HG03064 (cell line): Measurements from ENCODE around the gene AK2.
A peak's percentile ranks its signal among the peaks of the same experiment; 100 is the strongest.
"Not testable (repeated sequence)": the region's sequence is repeated elsewhere in the genome, so short reads cannot be mapped to it uniquely, and the experiment has no call there.

Experiments used
- ATAC-seq: cut with Tn5 transposase; IDR thresholded peaks from one replicate; pipeline ENCODE4 v1.9.1; 2021; ENCODE audit warnings: low read depth; ENCODE audit not compliant: unreplicated experiment

AK2 gene

DNA sequence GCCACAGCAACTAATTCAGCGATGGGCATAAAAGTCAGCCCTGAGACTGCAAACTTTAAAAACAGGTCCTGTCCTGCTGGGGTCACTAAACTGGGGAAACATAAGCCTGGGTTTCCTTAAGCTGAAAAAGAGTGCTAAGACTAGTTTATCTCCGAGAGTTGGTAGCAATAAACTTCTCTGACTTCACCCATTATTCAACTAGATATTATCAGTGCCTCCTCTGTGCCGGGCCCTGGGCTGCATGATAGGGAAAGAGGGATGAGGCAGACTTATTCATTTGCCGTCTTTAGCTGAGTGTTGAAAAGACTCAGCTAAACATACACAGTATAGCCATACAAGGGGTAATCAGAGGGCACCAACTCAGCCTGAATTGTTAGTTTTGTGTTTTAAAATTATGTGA lies 33.0 kb downstream of the AK2 start:
- no peak for ATAC-seq

DNA sequence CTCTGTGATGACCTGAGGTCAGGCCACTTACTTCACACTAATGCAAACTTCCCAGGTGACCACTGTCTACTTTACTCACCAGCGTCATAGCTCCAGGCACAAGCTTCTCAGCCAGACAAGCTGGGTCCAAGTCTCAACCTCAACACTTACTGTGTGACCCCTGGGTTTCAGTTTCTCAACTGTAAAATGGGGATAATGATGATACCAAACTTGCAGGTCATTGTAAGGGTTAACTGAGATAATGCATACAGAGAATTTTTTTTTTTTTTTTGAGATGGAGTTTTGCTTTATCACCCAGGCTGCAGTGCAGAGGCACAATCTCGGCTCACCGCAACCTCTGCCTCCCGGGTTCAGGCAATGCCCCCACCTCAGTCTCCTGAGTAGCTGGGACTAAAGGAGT lies 34.7 kb downstream of the AK2 start:
- ATAC-seq = no peak

DNA sequence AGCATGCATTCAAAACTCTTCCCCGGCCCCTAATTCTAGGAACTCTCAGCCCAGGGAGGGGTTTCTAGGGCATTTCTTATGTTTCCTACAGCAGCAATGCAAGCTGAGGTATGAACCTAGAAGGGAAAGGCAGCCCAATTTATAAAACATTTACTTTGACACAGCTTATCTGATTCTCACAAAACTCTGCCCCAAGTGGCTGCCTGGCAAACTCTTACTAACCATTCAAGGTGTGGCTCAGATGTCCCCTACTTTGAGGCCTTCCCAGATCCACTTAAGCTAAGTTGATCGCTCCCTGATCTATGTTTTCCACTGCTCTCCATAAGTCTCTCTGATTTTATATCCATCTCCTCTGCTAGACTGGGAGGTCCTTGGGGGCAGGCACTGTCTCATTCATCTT lies 35.4 kb downstream of the AK2 start:
- ATAC-seq = no peak

DNA sequence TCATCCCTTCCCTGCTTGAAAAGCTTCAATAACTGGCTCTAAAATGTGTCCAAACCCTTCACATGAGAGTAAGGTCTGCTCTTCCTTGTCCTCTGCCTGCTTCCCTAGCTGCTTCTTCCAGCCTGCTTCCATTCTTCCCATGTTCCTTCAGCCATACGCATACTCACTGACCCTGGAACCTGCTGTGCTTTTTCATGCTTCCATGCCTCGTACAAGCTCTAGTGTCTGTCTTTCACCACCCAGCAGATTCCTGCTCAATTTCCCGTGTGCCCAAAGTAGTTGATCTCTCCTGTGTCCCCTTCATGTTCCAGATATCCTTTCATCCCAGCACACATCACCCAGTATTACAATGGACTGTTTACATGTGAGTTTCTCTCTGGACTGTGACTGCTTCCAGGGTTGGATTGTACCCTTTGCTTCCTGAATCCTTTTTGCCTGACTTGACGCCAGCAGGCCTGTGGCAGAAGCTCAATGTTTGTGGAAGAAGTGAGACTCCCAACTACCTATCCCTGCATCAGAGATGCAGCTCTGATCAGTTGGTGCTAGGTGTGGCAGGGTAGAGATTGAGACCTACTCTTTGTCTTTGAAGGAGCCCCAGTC lies 36.2 kb downstream of the AK2 start:
- no peak for ATAC-seq

DNA sequence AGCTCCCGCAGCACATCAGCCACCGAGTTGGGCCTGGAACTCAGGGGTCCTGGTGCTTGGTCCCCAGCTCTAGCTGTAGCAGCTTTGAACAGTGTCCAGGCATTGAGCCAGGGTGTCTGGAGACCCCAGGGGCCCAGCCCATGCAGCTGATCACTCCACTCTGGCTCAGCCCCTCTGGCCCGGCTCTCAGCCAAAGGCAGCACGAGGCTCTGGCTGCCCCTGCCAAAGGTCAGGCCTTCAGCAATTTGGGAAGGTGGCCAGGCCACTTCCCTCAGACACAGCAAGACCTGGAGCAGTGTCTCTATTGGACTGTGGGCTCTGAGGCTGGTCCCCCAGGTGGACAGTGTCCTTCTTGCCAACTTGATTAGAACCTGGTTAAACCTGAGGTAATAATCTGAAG lies 37.7 kb downstream of the AK2 start:
- no peak for ATAC-seq

DNA sequence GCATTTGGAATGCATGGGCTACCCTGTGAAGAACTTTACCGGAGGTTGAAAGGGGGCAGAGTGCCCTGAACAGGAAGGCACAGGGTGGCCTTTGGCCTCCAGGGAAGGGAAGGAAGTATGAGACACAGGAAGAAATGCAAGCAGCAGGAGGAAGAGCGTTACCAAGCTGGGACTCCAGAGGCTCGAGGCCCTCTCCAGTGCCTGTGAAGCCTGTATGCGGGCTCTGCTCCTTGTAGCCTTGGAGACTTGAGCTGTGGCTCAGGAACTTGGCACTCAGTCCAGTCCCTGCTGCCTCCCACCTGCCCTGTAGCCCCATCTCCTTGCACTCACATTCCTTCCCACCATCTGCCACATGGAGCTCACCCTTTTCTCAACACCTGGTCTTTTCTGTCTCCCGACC lies 38.6 kb downstream of the AK2 start:
- ATAC-seq = no peak

DNA sequence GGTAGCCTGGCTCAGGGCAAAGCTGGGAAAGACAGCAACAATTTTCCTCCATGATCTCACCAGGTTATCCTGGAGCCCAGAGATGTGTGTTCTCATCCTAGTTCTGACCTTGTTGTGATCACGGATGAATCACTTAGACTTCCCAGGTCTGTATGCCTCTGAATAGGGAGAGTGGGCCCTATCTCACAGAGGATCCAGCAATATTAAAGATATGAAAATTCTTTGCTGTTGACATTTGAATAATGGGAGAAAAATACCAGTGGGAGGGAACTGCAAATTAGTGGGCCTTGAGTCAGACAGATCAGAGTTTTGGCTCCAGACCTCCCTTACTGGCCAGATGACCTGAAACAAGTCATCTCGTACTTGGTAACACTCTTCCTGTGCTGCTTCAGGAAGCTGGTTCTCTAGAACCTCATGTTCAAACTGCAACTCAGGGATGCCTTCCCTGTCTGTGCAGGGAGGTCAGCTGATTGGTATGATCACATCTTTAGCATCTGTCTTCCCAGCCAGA lies 39.2 kb downstream of the AK2 start:
- no peak for ATAC-seq

DNA sequence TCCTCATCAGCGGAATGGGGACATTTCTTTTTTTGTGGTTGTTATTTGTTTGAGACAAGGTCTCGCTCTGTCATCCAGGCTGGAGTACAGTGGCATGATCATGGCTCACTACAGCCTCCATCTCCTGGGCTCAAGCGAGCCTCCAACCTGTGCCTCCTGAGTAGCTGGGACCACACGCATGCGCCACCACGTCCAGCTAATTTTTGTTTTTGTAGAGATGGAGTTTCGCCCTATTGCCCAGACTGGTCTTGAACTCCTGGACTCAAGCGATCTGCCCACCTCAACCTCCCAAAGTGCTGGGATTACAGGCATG lies 43.4 kb downstream of the AK2 start:
- ATAC-seq = not testable (repeated sequence)

DNA sequence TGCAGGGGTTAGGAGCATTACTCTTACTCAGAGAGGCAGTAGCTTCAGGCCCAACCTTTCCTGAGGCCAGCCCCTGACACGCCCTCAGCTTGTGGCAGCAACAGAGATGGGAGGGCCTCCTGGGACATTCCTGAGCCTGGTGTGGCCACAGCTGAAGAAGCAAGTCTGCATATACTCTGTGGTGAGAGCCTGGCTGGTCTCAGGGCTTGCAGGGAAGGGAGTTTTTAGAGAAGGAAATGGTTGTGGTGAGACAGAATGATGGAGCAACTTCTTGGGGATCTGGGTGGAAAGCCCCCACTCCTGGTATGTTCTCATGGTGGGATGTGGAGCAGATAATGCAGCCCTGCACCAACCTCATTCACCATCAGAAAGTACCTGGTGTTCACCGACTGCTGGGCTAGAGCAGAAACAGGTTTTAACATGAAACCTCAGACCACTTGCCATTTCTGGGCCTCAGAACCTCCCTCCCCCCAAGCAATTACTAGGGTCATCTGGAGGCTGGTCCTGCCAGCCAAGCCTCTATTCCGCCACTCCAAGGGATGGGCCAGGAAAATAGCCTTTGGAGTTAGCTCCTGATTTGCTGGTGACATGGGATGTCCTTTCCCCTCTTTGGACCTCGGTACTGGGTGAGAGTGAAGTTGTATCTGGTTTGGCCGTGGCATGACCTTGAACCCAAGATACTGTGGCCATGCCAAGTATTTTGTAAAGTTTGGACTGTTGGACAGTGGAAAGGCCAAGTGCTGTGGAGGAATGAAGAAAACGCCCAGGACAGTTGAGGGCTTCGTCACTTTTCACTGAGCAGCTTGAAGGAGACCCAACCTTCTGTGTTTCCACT lies 44.0 kb downstream of the AK2 start:
- peak; percentile 68 for ATAC-seq

DNA sequence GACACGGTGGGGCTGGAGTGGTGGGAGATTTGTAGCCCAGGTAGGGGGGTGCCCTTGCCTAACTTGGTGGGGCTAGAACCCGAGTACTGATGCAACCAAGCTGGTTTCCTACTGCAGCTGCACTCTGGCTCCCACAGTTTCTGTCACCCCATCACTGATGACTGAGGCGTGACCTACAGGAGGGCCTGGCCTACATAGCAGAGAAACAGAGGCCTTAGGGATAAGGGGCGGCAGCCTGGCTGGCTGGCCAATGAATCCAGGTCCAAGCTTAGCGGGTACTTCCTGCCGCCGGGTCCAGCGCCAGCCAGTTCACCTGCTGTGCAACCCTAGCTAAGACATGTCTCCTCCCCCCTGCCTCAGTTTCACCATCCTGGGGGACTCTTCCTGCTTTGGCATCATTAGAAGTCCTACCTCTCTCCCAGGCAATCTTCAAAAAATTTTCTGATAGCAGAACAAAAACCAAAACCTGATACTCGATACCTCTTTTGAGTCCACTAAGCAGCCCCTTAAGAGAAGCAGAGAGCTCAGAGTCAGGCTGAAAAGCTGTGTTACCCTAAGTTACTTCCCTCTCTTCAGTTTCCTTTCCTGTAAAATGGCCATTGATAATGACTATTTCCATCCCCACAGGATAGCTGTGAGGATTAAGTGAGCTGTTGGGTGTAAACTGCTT lies 44.7 kb downstream of the AK2 start:
- peak; percentile 34 for ATAC-seq

DNA sequence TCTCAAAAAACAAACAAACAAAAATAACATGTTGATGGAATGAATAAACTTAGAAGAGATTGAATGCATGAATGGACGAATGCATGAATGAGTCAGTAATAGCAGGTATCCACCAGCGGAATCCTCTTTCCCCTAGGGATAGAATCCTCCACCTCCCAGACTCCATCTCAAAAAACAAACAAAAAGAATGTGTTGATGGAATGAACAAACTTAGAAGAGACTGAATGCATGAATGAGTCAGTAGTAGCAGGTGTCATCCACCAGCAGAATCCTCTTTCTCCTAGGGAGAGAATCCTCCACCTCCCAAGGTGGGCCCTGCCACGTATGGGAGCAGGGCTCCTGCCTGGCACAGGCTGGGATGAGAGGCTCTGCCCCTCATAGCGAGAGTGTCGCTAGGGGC lies 45.3 kb downstream of the AK2 start:
- no peak for ATAC-seq

DNA sequence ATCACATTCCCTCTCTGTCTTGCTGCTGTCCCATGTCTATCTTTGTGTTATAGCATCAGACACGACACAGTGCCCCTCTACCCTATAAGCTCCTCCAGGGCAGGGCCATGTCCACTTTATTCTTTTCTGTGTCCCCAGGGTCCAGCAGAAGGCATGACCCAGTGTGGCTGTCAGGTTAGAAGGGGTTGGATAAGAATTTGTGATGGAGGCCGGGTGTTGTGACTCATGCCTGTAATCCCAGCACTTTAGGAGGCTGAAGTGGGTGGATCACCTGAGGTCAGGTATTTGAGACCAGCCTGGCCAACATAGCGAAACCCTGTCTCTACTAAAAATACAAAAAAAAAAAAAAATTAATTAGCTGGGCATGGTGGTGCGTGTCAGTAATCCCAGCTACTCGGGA lies 45.8 kb downstream of the AK2 start:
- no peak for ATAC-seq

DNA sequence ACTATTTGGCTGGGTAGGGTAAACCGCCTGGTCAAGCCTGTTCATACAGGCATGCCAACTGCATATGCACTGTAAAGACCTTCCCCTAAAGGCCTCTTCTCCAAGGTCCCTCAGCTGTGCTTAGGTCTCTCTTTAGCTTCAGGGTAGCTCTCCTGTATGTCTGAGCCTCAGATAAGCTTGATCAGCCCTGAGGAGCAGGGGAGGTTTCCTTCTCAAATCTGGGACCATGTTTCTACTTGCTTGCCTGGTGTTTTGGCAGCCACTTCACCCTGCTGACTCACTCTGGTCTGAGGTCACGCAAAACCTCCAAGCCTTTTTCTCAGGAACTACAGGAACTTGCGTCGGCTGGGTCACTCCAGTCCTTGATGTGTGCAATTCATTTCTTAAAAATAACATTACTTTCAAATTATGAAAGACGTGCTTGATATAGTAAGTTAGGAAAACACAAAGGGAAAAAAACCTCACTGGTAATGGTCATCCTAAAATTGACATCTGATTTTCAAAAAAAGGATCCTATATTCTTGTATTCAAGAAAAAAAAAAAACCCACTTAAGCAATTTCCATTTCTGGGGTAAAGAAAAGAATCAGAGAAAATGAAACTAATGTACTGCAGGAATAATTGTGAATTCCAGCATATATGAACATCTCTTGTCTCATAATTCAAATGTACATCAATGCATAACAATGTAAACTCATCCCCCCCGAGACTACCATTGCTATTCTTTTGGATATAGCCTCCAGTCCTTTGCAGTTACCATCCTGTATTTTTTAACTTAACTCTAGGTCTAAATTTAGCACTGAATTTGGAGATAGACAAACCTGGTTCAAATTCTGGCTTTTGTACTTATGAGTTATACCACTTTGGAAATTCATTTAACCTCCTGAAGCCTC lies 47.3 kb downstream of the AK2 start:
- no peak for ATAC-seq

DNA sequence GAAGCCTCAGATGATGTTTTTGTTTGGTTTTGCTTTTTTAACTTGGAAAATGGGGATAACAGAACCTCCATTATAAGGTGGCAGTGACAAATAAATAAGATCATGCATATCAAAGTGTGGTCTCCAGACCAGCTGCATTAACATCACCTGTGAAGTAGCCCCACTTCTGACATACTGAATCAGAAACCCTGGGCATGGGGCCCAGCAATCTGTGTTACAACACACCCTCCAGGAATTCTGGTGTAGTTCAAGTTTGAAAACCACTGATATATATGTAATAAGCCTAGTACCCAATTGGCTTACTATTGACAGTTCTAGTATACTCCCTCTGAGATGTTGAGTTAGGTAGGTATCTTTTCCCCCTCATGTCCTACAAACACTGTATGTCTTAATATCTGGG lies 48.0 kb downstream of the AK2 start:
- no peak for ATAC-seq

DNA sequence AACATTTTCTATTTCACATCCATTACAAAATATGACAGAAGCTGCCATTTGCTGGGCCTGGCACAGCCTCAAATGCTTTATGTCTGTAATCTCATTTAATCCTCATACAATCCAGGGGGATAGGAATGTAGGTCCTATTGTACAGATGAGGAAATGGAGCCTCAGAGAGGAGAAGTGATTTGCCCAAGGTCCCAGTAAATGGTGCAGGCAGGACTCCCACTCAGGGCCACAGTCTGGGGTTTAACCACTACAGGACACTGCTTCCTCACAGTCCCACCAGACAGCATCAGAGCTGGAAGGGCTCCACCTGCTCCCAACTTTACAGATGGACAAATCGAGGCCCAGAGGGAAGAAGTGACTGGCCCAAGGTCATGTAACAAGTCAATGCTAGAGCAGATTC lies 51.5 kb downstream of the AK2 start:
- ATAC-seq = no peak

DNA sequence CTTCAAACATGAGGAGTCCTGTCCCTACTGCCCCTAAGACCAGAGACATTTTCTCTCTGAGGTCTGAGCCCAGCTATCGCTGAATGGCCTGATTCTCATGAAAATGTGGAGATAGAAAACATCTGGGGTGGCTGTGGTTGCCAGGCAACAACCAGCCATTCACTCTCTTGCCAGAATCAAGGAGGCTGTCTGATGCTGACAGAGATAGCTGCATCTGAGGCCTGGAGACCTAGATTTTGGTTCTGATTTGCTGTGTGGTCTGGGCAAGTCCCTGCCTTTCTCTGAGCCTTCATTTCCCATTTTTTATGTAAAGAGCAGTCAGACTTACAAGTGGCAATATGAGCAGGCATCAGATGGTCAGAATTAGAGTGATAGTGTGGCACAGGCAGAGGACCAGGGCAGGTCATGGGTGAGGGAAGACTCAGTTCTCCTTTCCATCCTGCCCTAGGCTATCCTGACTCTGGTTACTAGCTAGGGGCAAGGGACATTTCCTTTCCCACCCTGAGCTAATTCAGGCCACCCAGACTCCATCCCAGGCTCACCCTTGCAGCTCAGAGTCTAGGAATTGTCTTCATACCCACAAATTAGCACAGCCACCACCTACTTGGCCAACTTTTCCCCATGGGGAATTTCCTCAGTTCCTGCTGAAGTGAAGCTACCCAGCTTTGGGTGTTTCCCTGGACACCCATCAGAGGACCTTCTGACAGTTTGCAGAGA lies 52.1 kb downstream of the AK2 start:
- ATAC-seq = no peak

DNA sequence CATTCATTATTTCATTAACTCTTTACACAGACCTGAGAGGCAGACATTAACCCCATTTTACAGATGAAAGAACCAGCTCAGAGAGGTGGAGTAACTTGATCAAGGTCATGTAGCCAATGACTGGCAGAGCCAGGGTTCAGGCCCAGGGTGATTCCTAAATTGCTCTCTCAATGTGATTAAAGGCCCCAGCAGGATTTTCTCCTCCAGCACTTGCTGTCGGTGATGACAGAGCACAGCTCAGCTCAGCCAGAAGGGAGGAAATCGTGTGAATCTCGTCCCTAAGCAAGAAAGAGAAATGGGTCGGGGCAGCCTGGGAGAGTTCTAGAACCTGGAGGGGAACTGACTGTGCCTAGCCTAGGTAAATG lies 52.6 kb downstream of the AK2 start:
- no peak for ATAC-seq

DNA sequence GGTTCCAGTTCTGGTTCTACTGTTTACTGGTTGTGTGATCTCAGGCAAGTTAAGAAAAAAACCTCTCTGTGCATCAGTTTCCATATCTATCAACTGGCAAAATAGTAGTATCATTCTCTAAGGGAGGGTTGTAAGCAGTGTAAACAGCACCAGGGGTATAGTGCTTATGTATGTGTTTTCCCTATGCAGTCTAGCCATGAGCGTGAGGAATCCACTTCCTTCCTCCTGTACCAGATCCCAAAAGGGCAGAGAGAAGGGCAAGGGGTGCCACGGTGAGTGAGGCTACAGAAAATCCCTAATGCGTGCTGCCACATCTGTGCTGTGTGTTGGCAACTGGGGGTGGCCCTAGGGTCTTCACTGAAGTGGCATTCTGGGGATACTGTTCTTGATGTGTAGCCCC lies 53.7 kb downstream of the AK2 start:
- no peak for ATAC-seq

DNA sequence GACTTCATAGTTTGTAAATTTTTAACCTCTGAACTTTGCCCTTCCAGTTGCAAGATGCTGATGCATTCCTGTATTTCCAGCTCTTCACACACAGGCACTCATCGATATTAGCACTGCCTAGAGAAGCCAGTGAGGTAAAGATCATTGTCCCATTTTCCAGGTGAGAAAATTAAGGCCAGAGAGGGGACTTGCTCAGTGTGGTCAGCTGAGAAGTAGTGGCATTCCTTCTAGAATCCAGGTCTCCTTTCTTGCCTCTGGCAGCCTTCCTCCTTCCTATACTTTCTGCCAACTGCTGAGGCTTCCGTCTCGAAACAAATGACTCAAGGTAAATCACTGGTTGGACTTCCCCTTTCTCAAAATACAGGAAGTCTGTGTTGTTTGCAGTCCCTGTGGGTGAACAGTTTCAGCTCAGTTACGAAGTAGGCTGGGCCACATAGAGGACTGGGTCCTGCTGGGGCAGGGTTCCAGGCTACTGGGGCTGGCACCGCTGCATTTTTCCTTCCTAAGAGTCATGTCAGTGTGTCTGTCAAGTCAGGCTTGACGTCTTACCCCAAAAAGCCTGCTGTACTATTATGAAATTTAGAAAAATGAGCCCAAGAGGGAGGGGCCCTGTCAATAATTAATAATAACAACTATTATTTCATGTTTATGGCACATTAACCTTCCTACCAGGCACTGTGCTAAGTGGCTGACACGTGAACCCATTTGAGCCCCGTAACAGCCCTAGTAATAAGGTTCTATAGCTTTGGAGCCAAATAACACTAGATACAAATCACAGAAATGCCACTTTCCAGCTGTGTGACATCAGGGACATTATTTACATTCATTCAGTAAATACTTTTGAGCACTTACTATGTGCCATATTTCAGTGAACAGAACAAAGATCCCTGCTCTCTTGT lies 55.4 kb downstream of the AK2 start:
- ATAC-seq = peak; percentile 84
